T1000 (cell line): ENCODE data around the gene LHFPL2.

Experiments
- DNase-seq: peaks from one replicate; lab custom pipeline; 2025; ENCODE audit warnings: mixed read lengths; lab: John Stamatoyannopoulos, UW

Gene LHFPL2

GRCh38 chr5:78666041-78666444 lies 17.5 kb upstream of the LHFPL2 start:
- DNase-seq: no peak

GRCh38 chr5:78665534-78665933 lies 17.0 kb upstream of the LHFPL2 start:
- no peak for DNase-seq

DNA sequence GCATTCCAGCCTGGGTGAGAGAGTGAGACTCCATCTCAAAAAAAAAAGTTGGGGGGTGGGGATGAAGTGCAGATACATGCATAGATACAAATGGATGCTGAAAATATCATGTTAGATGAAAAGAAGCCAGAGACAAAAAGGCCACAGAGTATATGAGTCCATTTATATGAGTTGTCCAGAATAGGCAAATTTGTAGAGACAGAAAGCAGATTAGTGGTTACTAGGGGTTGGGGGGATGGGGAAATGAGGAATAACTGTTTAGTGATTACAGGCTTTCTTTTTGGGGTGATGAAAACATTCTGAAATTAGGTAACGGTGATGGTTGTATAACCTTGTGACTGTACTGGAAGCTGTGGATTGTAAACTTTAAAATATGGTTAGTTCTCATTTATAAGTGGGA lies 13.8 kb upstream of the LHFPL2 start:
- DNase-seq: no peak

- DNase-seq: no peak
These were observed 13.1 kb upstream of the LHFPL2 start for GRCh38 chr5:78661691-78662090.

- no peak for DNase-seq
These were observed 12.5 kb upstream of the LHFPL2 start for GRCh38 chr5:78661044-78661443.

- no peak for DNase-seq
These were observed 11.8 kb upstream of the LHFPL2 start for GRCh38 chr5:78660401-78660800.

DNA sequence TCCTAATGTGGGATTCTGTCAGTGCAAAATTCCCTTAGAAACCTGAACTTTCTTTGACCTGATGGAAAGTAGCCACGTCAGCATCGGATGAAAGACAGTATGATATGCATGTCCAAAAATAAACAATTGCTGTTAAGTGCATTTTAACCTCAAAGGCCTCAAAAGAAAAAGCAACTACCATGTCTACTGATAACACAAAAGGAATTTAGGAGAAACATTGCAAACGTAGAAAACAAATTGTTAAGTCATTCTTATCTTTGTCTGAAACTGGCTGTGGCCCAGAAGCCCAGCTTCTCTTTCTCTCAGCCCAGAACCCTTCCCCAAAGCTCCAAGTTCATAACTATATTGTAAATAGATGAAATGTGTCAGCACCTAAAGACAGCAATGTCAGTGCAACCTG lies 11.1 kb upstream of the LHFPL2 start:
- no peak for DNase-seq

DNA sequence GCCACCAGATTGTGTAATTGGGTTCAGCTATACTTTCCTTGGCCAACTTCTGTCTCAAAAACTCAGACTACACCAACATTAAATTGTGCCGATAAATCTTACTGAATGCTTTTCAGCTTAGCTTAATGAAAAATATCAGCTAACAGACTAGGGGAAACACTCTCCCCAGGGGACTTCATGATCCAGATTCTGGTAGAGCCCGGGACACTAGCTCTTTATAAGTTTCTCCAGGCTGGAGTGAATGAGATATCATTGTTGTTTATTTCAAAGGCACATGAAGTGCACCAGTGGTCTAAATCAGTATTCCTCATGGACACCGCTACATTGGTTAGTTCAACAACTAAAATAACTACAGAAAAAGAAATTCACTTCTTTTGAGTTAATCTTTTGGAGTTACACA lies 10.5 kb upstream of the LHFPL2 start:
- DNase-seq: no peak

DNA sequence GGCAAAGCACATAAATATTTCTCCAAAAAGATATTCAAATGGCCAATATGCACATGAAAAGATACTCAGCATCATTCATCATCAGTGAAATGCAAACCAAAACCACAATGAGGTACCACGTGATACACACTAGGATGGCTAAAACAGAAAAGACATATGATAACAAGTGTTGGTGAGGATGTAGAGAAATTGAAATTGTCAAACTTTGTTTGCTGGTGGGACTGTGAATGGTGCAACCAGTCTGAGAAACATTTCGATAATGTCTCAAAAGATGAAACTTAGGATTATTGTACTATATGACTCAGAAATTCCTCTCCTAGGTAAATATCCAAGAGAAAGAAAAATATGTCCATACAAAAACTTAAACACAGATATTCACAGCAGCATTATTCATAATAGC lies 8.6 kb upstream of the LHFPL2 start:
- DNase-seq: no peak

- DNase-seq: no peak
These were observed 7.2 kb upstream of the LHFPL2 start for GRCh38 chr5:78655746-78656290.

- no peak for DNase-seq
These were observed 5.8 kb upstream of the LHFPL2 start for GRCh38 chr5:78654386-78654785.

- DNase-seq: no peak
These were observed 5.3 kb upstream of the LHFPL2 start for GRCh38 chr5:78653681-78654366.

GRCh38 chr5:78653031-78653430 lies 4.5 kb upstream of the LHFPL2 start:
- DNase-seq: no peak

GRCh38 chr5:78651468-78651867 lies 2.9 kb upstream of the LHFPL2 start:
- DNase-seq: no peak

DNA sequence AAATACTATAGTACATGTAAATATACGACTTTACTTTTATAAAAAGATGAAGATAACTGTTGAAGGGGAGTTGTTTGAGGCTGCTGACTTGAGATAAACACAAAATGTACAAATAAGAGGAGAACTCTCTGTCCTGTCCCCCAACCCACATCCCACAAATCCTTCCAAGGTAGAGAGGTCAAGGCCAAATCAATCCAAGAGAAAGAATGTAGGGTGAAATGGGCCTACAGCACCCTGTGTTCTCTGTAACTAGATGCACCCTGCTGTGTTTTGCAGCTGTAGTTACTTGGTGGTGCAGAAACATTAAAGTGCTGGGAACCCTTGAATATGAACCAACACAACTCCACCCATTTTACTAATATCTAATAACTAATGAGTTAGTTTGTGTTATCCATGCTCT lies 2.0 kb upstream of the LHFPL2 start:
- DNase-seq: no peak

DNA sequence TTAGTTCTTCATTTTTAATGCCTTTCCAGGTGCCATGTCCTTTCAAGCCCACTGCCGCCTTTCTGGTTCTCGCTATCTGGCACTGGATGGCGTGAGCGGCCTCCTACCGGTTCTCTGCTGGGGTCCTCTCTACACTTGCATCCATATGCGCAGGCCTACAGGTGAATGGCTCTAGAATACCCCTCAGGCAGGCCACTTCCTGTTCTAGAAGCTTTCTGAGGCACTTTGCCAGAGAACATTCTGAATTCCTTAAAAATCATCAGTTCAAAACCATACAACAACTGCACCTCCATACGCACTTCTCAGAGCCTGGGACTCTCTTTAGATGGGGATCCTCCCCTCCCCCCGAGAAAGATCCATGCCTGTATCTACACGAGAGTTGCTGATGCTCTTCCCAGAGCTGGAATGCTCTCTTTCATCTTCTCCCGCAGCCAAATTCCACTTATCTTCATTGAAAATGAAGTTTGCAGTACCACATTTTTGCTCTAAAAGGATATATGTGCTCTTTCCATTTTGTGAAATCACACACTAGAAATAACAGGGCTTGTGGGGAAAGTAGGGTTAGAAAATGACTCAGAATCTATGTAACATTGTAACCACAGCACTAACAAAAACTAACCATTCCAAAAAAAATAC lies 1.4 kb upstream of the LHFPL2 start:
- no peak for DNase-seq

- no peak for DNase-seq
These were observed 681 bp upstream of the LHFPL2 start for GRCh38 chr5:78649211-78649695.

GRCh38 chr5:78647838-78648358 lies 674 bp downstream of the LHFPL2 start:
- no peak for DNase-seq

- DNase-seq: no peak
These were observed 1.2 kb downstream of the LHFPL2 start for GRCh38 chr5:78647351-78647818.

GRCh38 chr5:78644741-78645300 lies 3.8 kb downstream of the LHFPL2 start:
- no peak for DNase-seq

DNA sequence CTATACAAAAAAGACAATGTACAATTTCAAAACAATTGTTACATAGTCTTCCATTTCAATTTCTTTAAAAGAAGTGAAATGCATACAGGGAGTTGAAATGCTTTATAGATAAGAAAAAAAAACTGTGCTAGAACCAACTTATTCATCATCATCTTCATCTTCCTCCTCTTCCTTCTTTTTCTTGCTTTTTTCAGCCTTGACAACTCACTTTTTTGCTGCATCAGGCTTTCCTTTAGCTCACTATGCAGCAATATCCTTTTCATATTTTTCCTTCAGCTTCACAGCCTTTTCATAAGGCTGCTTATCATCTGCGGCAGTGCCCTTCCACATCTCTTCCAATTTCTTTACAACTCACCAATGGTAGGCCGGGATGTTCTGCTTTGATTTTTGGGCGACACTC lies 4.4 kb downstream of the LHFPL2 start:
- no peak for DNase-seq

- DNase-seq: no peak
These were observed 5.9 kb downstream of the LHFPL2 start for GRCh38 chr5:78642701-78643100.
